Measurements from ENCODE around the gene COX5A. TPM values are rescaled to one million over a fixed set of nuclear protein-coding genes. Genes with fewer than 3 reads are reported as not detected.
A peak's percentile ranks its signal among the peaks of the same experiment; 100 is the strongest.
"Not testable (repeated sequence)": the region's sequence is repeated elsewhere in the genome, so short reads cannot be mapped to it uniquely, and the experiment has no call there.

The COX5A gene
- total and polyA plus RNA-seq, 10 donors = 83.2 to 247 (median 114) TPM

DNA sequence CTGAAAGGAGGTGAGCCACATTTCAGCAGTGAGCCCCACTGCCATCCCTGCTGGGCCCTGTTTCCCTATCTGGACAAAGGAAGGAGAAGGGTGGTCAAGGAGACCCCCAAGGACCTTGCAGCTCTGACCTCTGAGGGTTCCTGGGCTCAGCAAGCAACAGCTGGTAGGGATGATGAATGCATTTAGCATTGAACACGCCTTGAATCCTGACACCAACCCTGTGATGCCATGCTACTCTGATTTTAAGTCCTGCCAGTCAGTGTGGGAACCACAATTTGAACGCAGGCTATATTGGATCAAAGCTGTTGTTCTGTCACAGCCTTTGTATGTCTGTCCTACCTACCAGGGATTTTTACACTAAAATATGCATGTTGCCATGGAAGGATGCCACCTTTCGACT, 41.6 kb downstream of the COX5A start:
- Histone ChIP-seq H3K4me1 (peaks cover 4 to 73% (median 53%) of the 10 kb centered on the region in 6 donors), H3K27me3 (replicated peaks in 1 of 7) (no peaks in the 10 kb centered on the region), H3K36me3 (peaks cover 0 to 86% (median 37%) of the 10 kb centered on the region in 6 donors), H3K9me3 (no peaks in the 10 kb centered on the region), H3K4me3 (no peak overlapping the region), H3K27ac (peak overlapping the region in 4 of 8 donors; percentile 48 to 71 (median 68))
- 90 to 95% (median 93%) methylated on average over 3 of the region's 3 CpGs for WGBS, 5 donors
- intact Hi-C loops (cut with DNase I; ENCODE audit: low total_unique reads) = no loop called here
- TF ChIP-seq POLR2A (IDR thresholded peaks at IDR 0.05) (no peak), POLR2AphosphoS5 (IDR thresholded peaks at IDR 0.05) (peak in 1 of 3 donors; percentile 29)
- DNase-seq = peak; percentile 9

DNA sequence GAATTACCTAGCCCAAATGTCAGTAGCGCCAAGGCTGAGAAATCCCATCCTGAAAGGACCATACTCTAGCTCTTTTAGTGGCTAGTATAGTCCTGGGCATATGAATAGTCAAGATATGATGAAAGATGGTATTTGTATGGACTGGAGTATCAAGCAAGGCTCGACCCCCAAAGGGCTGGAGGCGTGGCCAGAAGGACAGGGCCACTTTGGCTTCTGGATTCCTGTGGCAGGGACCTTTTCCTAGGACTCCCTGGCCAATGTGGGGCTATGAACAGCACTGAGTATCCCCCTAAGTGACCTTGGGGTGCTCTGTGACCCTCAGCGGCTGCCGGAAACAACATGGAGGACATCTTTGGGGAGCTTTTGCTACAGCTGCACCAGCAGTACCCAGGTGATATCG, 42.0 kb downstream of the COX5A start:
- Histone ChIP-seq H3K27me3 (replicated peaks in 1 of 7) (no peaks in the 10 kb centered on the region), H3K4me1 (peaks cover under 1 to 73% (median 52%) of the 10 kb centered on the region in 6 donors), H3K27ac (peak overlapping the region in 2 of 8 donors; percentile 4 to 71), H3K9me3 (no peaks in the 10 kb centered on the region), H3K4me3 (no peak overlapping the region), H3K36me3 (peaks cover 0 to 83% (median 34%) of the 10 kb centered on the region in 6 donors)
- intact Hi-C loops (cut with DNase I; ENCODE audit: low total_unique reads) = no loop called here
- WGBS, 5 donors = 92 to 98% (median 95%) methylated on average over 6 of the region's 6 CpGs
- peak; percentile 34 for DNase-seq
- no peak for TF ChIP-seq POLR2A (IDR thresholded peaks at IDR 0.05)
- TF ChIP-seq, protein P1, sequence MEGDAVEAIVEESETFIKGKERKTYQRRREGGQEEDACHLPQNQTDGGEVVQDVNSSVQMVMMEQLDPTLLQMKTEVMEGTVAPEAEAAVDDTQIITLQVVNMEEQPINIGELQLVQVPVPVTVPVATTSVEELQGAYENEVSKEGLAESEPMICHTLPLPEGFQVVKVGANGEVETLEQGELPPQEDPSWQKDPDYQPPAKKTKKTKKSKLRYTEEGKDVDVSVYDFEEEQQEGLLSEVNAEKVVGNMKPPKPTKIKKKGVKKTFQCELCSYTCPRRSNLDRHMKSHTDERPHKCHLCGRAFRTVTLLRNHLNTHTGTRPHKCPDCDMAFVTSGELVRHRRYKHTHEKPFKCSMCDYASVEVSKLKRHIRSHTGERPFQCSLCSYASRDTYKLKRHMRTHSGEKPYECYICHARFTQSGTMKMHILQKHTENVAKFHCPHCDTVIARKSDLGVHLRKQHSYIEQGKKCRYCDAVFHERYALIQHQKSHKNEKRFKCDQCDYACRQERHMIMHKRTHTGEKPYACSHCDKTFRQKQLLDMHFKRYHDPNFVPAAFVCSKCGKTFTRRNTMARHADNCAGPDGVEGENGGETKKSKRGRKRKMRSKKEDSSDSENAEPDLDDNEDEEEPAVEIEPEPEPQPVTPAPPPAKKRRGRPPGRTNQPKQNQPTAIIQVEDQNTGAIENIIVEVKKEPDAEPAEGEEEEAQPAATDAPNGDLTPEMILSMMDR (IDR thresholded peaks at IDR 0.05 in 8 of 11, conservative IDR thresholded peaks at IDR 0.05 in 3 of 11) = no peak
- no peak for TF ChIP-seq POLR2AphosphoS5 (IDR thresholded peaks at IDR 0.05)

DNA sequence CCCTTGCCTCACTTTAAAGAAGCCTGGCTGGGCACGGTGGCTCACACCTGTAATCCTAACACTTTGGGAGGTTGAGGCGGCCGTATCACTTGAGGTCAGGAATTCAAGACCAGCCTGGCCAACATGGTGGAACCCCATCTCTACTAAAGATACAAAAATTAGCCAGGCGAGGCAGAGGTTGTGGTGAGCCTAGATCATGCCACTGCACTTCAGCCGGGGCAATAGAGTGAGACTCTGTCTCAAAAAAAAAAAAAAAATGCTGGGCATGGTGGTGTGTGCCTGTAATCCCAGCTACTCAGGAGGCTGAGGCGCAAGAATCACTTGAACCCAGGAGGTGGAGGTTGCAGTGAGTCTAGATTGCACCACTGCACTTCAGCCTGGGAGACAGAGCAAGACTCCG, 43.5 kb downstream of the COX5A start:
- H3K36me3 ChIP-seq = peaks cover 0 to 68% (median 24%) of the 10 kb centered on the region in 6 donors
- H3K27ac ChIP-seq = peak overlapping the region in 1 of 8 donors; percentile 45
- DNase-seq; H3K27me3 ChIP-seq (replicated peaks in 1 of 7); intact Hi-C loops (cut with DNase I; ENCODE audit: low total_unique reads); H3K9me3 ChIP-seq; H3K4me3 ChIP-seq: not testable (repeated sequence)
- H3K4me1 ChIP-seq = peaks cover 9 to 75% (median 54%) of the 10 kb centered on the region in 6 donors
- WGBS, 5 donors = 92 to 98% (median 97%) methylated on average over 4 to 7 of the region's 7 CpGs

DNA sequence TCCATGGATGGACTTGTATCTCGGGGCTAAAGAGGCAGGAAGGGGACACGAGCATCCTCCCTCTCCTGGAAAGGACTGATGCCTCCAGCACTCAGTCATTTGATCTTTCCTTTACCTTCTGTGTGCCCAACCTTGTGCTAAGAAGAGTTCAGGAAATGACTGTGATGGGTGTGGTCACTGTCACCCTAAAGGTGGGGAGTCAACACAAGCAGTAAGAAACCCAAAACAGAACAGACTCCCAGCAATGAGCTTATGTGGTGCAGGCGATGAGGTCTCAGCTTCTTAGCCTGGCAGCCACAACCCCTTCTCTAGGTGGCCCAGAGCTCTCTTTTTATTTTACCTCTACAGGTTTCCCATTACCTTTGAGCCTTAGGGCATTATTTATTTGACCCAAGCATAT, 44.2 kb downstream of the COX5A start:
- intact Hi-C loops (cut with DNase I; ENCODE audit: low total_unique reads) = no loop called here
- Histone ChIP-seq H3K27ac (peak overlapping the region in 4 of 8 donors; percentile 14 to 93 (median 68)), H3K4me3 (no peak overlapping the region), H3K36me3 (peaks cover 0 to 61% (median 18%) of the 10 kb centered on the region in 6 donors), H3K27me3 (replicated peaks in 1 of 7) (no peaks in the 10 kb centered on the region), H3K9me3 (no peaks in the 10 kb centered on the region), H3K4me1 (peaks cover 14 to 75% (median 54%) of the 10 kb centered on the region in 6 donors)
- no peak for DNase-seq
- WGBS, 5 donors = 53 to 70% (median 65%) methylated on average over 3 of the region's 3 CpGs
- TF ChIP-seq POLR2AphosphoS5 (IDR thresholded peaks at IDR 0.05) = peak in 1 of 3 donors; percentile 51
- no peak for TF ChIP-seq POLR2A (IDR thresholded peaks at IDR 0.05)

DNA sequence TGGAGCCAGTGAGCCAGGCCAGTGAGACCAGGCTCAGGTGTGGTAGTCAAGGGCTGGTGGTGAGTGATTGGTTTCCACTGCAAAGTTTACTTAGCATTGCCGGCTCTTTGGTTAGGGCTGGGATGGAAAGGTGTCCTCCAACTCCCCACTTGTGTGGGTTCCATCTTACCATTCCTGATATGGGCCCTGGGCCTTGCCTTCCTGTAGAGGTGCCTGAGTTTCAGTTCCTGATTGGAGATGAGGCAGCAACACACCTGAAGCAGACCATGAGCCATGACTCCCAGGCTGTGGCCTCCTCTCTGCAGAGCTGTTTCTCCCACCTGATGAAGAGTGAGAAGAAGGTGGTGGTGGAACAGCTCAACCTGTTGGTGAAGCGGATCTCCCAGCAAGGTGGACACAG, 44.9 kb downstream of the COX5A start:
- H3K36me3 ChIP-seq = peaks cover 0 to 54% (median 14%) of the 10 kb centered on the region in 6 donors
- H3K4me1 ChIP-seq = peaks cover 14 to 72% (median 49%) of the 10 kb centered on the region in 6 donors
- 83 to 100% (median 98%) methylated on average over 1 to 2 of the region's 2 CpGs for WGBS, 5 donors
- H3K27me3 ChIP-seq (replicated peaks in 1 of 7) = no peaks in the 10 kb centered on the region
- DNase-seq = no peak
- H3K4me3 ChIP-seq = no peak overlapping the region
- peak overlapping the region in 5 of 8 donors; percentile 14 to 93 (median 47) for H3K27ac ChIP-seq
- H3K9me3 ChIP-seq = no peaks in the 10 kb centered on the region
- intact Hi-C loops (cut with DNase I; ENCODE audit: low total_unique reads) = no loop called here
- TF ChIP-seq, protein P1 (IDR thresholded peaks at IDR 0.05 in 8 of 11, conservative IDR thresholded peaks at IDR 0.05 in 3 of 11) = no peak
- TF ChIP-seq POLR2A (IDR thresholded peaks at IDR 0.05) = no peak
- no peak for TF ChIP-seq POLR2AphosphoS5 (IDR thresholded peaks at IDR 0.05)

Measured in spleen (tissue), 11 donors.